Stimulated activated CD4-positive, alpha-beta T cell treated with anti-CD3 and anti-CD28 coated beads, Interleukin-4, amount 100 ng/mL, for 48 hours (primary cell): ENCODE measurements around the gene ATG9B.

Source experiments
- DNase-seq, 2 donors: peaks; one replicate each; pipeline ENCODE4 v3.0.0-alpha.2; 2020; ENCODE audit warnings: low read depth in 2 of 2

ATG9B gene, protein sequence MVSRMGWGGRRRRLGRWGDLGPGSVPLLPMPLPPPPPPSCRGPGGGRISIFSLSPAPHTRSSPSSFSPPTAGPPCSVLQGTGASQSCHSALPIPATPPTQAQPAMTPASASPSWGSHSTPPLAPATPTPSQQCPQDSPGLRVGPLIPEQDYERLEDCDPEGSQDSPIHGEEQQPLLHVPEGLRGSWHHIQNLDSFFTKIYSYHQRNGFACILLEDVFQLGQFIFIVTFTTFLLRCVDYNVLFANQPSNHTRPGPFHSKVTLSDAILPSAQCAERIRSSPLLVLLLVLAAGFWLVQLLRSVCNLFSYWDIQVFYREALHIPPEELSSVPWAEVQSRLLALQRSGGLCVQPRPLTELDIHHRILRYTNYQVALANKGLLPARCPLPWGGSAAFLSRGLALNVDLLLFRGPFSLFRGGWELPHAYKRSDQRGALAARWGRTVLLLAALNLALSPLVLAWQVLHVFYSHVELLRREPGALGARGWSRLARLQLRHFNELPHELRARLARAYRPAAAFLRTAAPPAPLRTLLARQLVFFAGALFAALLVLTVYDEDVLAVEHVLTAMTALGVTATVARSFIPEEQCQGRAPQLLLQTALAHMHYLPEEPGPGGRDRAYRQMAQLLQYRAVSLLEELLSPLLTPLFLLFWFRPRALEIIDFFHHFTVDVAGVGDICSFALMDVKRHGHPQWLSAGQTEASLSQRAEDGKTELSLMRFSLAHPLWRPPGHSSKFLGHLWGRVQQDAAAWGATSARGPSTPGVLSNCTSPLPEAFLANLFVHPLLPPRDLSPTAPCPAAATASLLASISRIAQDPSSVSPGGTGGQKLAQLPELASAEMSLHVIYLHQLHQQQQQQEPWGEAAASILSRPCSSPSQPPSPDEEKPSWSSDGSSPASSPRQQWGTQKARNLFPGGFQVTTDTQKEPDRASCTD

DNA sequence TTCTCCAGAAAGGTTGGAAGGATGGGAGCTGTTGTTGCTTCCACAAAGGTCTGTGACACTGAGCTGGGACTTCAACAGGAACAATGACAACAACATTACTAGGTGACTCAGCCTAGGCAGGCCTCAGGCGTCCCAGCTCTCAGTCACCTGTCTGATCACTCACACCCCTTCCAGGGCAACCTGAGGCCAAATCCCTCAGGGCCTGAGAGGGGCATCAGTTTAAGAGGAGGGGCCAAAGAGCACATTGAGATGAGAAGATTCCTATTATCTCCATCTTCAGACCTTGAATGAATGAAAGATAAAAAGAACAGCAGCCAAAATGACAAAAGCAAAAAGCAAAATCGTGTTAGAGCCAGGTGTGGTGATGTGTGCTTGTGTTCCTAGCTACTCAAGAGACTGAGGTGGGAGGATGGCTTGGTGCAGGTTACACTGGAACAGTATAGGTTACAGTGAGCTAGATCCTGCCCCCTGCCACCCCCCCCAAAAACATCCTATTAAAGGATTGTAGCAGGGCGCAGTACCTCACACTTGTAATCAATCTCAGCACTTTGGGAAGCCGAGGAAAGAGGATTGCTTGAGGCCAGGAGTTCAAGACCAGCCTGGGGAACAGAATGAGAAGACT lies at the start of gene ATG9B:
ATG9B (minus strand) TSS at position 60 of the 622 bp plus-strand sequence. CDS start 71 bp downstream, outside the sequence.
- DNase-seq: no peak

DNA sequence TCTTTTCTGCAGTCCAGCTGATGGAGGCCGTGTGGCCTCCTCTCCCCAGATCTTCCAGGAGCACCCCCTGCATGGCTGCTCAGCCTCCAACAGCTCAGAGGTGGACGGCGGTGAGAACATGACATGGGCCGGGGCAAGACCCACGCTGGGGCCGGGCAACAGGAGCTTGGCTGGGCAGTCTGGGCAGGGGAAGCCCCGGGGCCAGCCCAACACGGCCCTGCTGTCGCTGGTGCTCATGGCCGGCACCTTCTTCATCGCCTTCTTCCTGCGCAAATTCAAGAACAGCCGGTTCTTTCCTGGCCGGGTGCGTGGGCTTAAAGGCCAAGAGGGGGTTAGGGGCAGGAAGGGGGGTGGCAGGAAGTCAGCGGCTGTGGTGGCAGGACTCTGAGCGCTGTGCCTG lies 49.7 kb upstream of the ATG9B start:
- no peak for DNase-seq

- no peak for DNase-seq
These were observed 47.0 kb upstream of the ATG9B start for GRCh38 chr7:151071032-151071866.

DNA sequence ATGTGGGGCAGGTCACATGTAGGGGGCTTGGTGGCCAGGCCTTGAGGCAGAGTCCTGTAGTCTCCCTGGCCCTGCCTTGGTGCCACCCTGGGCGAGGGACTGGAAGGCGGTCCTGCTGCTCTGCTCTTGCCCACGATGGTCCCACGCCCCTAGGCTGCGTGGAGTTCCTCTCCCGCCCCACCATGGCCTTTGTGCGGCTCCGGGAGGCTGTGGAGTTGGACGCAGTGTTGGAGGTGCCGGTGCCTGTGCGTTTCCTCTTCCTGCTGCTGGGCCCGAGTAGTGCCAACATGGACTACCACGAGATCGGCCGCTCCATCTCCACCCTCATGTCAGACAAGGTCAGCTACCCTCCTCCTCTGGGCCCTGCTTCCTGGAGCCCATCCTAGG lies 46.3 kb upstream of the ATG9B start:
- no peak for DNase-seq

GRCh38 chr7:151069841-151070573 lies 45.7 kb upstream of the ATG9B start:
- DNase-seq: no peak

DNA sequence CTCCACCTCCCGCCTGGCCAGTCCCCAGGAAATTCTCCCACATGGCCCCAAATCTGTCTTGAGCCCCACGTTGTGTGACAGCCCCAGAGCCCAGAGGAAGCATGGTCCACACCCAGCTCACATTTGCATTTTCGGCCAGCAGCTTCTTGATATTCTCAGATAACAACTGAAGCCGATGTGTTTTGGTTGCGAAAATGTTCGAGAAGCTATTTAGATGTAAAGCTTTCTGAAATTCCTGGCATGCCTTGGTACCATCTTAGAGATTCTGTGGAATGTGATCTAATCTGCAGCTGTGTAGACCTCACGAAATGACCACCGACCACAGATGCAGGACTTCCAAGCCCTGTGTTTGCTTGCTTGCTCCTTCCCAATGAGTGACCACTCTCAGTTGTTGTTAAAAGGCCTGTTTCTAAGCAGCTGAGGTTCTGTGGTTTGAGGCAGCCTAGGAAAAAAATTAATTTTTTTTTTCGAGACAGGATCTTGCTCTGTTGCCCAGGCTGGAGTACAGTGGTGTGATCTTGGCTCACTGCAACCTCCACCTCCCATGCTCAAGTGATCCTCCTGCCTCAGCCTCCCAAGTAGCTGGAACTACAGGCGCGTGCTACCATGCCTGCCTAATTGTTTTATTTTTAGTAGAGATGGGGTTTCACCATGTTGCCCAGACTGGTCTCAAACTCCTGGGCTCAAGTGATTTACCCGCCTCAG lies 43.9 kb upstream of the ATG9B start:
- DNase-seq: no peak

DNA sequence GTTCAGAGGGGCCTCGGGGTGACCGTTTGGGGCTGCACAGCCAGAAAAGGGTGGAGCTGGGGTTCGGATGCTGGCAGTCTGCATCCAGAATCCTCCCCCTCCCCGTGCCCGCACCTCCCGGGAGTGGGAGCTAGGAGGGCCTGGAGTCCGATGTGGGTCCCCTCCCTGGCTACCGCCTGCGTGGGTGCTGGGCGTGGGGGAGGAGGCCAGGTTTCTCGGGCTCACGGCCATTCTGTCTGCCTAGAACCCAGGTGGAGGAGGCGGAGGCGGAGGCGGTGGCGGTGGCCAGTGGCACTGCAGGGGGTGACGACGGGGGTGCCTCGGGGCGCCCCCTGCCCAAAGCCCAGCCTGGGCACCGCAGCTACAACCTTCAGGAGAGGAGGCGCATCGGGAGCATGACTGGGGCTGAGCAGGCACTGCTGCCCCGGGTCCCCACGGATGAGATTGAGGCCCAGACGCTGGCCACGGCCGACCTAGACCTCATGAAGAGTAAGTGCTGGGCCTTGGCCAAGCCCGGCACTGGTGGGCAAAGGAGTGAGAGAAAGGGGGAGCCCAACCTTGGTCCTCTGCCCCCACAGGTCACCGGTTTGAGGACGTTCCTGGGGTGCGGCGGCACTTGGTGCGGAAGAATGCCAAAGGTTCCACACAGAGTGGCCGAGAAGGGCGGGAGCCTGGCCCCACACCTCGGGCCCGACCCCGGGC lies 42.1 kb upstream of the ATG9B start:
- no peak for DNase-seq

DNA sequence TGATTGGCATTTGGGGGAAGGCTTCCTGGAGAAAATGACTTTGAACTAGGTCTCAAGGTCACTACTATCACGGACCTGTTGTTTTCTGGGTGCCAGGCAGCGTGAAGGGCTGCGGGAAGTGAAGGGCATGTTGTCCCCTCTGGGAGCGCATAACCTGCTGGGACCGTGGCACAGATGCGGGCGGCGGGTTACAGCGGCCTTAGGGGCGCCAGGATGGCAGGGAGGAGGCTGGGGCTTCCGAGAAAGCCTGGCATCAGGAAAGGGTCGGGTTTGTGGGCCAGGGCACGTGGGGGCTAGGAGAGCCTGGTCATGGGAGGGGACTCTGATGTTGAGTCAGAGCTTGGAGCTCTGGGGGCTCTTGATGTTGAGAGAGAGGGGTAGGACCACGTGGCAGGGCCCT lies 41.2 kb upstream of the ATG9B start:
- no peak for DNase-seq

GRCh38 chr7:151064993-151065392 lies 40.7 kb upstream of the ATG9B start:
- DNase-seq: no peak

GRCh38 chr7:151064454-151064853 lies 40.2 kb upstream of the ATG9B start:
- DNase-seq: no peak

DNA sequence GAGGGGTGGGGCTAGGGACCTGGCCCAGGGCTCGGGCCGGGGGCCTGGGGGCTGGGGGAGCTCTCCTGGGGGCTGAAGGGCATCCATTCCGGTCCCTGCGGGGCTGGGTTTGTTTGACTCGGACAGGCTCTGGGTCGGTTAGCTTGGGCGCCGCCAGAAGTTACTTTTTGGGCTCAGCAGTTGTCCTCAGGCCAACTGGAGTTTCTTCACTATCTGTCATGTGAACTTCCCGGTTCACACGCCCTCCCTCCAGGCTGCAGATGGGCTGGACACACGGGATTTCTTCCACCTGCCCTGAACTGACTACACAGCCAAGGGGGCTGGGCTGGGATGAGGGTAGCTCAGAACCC lies 38.9 kb upstream of the ATG9B start:
- no peak for DNase-seq

DNA sequence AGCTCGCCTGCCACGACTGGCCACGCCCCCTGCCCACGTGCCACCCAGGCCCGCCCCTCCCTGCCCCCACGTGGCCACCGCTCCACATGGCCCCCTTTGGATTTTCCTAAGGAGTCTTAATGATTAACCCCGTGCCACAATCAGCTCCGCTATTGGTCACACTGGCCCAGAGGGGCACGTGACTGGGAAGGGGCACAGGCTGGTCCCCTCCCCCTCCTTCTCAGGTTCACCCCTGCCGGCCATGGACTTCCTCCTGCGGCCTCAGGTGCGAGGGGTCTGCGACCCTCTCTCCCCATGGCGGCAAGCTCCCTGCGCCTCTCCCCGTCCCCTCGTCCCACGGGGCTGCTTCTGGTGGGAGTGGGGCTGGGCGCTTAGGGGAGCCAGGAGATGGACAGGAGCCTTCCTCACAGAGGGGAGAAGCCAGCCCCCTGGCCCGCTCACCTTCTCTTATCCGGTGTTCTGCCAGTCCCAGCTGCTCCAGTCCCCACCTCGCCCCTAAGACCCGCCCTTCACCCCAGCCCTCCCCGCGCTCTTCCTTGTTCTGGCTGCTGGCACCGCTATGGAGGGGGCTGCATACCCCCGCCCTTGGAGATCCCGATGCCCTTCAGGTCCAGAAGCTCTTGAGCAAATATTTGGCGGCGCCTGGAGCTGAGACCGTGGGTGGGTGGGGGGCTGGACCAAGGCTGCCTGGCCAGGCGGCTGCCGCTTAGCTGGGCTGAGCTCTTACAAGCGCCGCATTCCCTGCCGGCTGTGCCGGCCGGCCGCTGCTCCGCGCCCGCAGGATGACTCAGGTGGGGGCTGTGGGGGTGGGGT lies 38.3 kb upstream of the ATG9B start:
- no peak for DNase-seq

DNA sequence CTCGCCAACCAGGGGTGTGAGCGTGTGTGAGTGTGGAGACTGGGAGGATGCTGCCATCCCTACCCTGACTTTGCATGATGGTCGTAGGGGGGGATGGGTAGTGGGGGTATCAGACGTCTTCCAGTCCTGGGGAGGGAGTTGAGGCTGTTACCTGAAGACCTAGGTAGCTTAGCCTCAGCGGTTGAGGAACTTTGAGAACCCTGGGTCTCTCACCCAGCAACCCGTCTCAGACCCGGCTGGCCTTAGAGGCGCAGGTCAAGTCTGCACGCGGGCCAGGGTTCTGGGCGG lies 37.8 kb upstream of the ATG9B start:
- no peak for DNase-seq

DNA sequence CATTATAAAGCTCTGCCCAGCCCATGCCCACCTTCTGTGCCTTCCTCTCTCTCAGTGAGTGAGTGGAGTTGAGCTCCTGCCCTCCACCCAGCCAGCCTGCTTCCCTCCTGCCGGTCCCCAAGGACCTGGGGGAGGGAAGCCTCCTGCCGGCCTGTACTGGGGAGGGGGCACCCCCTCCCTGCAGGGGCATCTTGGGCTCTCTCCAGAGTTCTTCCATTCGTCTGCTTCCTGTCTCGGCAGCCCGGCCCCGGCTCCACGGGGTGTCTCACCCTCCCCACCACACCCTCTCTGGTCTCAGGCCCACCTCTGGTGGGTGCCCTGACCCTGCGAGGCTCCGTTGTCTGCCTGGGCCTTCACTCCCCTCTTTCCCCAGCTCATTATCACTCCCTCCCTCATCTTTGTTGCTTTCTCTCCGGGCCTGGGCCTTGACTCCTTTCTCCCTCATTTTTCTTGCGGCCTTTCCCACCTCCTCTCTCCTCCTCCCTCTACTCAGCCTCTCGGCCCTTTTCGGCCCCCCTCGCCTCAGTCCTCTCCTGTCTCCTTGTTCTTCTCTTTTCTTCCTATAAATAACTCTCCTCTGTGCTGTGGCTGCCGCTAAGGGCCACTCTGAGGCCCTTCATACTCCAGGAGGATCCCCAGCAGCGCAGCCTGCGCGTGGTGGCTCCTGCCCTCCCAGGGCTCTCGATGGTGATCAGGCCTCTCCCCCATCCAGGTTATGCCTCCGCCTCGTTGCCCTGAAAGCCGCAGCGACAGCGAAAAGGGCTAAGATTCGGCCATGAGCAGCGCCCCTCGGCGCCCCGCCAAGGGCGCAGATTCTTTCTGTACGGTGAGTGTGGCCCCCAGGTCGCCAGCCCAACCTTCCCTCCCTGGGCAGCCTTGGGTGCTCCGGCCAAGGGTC lies 37.2 kb upstream of the ATG9B start:
- no peak for DNase-seq

- no peak for DNase-seq
These were observed 36.3 kb upstream of the ATG9B start for GRCh38 chr7:151060416-151061212.

GRCh38 chr7:151060113-151060415 lies 35.8 kb upstream of the ATG9B start:
- no peak for DNase-seq

DNA sequence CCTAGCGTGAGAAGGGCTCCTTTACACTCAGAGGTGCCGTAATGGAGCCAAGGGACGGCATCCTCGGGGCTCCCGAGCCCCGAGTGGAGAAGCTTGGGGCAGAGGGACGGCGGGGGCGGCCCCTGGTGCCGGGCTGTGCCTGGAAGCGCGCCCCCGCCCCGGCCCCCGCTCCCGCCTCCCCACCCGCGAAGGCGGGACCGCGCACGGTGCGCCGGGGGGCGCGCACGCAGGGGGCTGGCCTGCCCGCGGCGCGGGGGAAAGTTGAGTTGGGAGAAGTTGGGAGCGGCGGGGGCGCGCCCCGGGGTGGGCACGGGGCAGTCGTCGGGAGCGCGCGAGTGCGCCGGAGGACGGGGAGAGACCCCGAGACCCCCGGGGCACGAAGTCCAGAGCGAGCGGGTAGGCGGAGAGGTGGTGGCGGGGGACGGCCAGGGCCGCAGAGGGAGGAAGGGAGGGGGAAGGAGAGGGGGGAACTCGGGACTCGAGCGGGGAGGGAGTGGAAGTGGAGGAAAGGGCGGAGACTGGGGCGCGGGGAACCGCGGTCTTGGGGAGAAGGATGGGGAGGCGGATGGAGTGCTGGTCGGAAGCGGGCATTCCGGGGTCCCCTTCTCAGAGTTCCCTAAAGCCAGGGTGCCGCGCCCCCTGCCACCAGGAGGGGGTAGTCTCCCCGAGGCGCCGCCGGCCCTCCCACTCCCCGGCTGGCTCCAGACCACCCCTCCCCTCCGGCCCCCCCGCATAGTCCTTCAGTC lies 35.2 kb upstream of the ATG9B start, which contains the start of gene SLC4A2:
SLC4A2 (plus strand) TSS at position 223 of the 746 bp plus-strand sequence. CDS start 2,399 bp downstream, outside the sequence.
- peak; percentile 57 to 67 for DNase-seq
